Stimulated activated naive CD8-positive, alpha-beta T cell treated with anti-CD3 and anti-CD28 coated beads, Interleukin-15, Interleukin-2, amounts not matched to agents 100 ng/mL and 50 ng/mL, for 24 hours (primary cell): Measurements from ENCODE around the gene WAC.
"Not testable (repeated sequence)": the region's sequence is repeated elsewhere in the genome, so short reads cannot be mapped to it uniquely, and the experiment has no call there.

Source experiments
- H3K27ac Mint-ChIP-seq: one replicate; pipeline ENCODE4 v1.8.0; 2021; ENCODE audit warnings: mild to moderate bottlenecking, mixed read lengths
- H3K27me3 Mint-ChIP-seq: one replicate; pipeline ENCODE4 v1.8.0; 2021; ENCODE audit warnings: mixed read lengths
- H3K36me3 Mint-ChIP-seq: one replicate; pipeline ENCODE4 v1.8.0; 2021; ENCODE audit warnings: low read depth, mixed read lengths
- H3K4me1 Mint-ChIP-seq: one replicate; pipeline ENCODE4 v1.8.0; 2021; ENCODE audit warnings: low read depth, mixed read lengths
- H3K4me3 Mint-ChIP-seq: one replicate; pipeline ENCODE4 v1.8.0; 2021; ENCODE audit warnings: mild to moderate bottlenecking, mixed read lengths
- H3K9me3 Mint-ChIP-seq: one replicate; pipeline ENCODE4 v1.8.0; 2021; ENCODE audit warnings: mixed read lengths

WAC gene

DNA sequence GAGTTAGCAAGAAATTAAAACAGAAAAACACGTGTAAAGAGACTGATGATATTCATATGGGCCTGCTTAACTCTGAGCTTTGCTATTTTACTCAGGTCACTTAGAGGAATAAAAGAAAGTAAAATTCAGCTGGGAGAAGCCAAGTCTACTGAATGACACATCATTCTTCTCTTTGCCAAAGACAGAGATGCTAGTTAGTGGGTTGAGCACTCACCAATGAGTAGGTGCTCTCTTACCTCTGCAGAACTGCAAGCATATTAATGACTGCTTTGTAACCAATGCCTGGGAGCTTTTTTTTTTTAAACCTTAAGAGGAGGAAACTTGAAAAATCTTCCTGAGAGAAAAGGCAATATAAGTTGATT is 99.6 kb downstream of the WAC start:
- peaks cover 30% of the 10 kb centered on the region for H3K27me3 Mint-ChIP-seq
- H3K27ac Mint-ChIP-seq = no peak overlapping the region
- H3K4me1 Mint-ChIP-seq = no peaks in the 10 kb centered on the region
- H3K9me3 Mint-ChIP-seq = no peaks in the 10 kb centered on the region
- H3K4me3 Mint-ChIP-seq = no peak overlapping the region
- H3K36me3 Mint-ChIP-seq = no peaks in the 10 kb centered on the region

- H3K4me1 Mint-ChIP-seq = no peaks in the 10 kb centered on the region
- peaks cover 2% of the 10 kb centered on the region for H3K9me3 Mint-ChIP-seq
- H3K4me3 Mint-ChIP-seq = no peak overlapping the region
- no peaks in the 10 kb centered on the region for H3K36me3 Mint-ChIP-seq
- H3K27me3 Mint-ChIP-seq = peaks cover 30% of the 10 kb centered on the region
- H3K27ac Mint-ChIP-seq = no peak overlapping the region
Observed at GRCh38 chr10:28633750-28634149, 100.8 kb downstream of the WAC start.

DNA sequence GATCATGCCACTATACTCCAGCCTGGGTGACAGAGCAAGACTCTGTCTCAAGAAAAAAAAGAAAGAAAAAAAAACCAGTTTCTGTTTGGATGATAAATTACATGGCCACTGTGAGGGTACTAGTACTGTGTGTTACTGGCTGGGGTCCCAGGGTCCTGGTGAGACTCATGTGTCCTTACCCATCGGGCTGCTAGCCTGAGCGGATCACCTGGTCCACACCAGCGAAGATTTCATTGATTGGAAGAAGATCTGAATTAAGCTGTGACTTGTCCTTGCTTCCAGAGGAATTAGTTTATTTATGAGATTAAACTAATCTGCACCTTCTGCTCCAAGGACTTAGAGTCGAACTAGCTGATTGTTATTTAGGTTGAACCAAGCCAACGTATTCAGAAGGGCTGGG is 104.4 kb downstream of the WAC start:
- H3K27ac Mint-ChIP-seq = no peak overlapping the region
- H3K27me3 Mint-ChIP-seq = peaks cover 19% of the 10 kb centered on the region
- no peaks in the 10 kb centered on the region for H3K36me3 Mint-ChIP-seq
- peaks cover 3% of the 10 kb centered on the region for H3K9me3 Mint-ChIP-seq
- H3K4me1 Mint-ChIP-seq = no peaks in the 10 kb centered on the region
- no peak overlapping the region for H3K4me3 Mint-ChIP-seq

- H3K27me3 Mint-ChIP-seq = peaks cover 17% of the 10 kb centered on the region
- no peak overlapping the region for H3K27ac Mint-ChIP-seq
- peaks cover 3% of the 10 kb centered on the region for H3K9me3 Mint-ChIP-seq
- no peak overlapping the region for H3K4me3 Mint-ChIP-seq
- no peaks in the 10 kb centered on the region for H3K36me3 Mint-ChIP-seq
- no peaks in the 10 kb centered on the region for H3K4me1 Mint-ChIP-seq
Observed at GRCh38 chr10:28638392-28638791, 105.5 kb downstream of the WAC start.

DNA sequence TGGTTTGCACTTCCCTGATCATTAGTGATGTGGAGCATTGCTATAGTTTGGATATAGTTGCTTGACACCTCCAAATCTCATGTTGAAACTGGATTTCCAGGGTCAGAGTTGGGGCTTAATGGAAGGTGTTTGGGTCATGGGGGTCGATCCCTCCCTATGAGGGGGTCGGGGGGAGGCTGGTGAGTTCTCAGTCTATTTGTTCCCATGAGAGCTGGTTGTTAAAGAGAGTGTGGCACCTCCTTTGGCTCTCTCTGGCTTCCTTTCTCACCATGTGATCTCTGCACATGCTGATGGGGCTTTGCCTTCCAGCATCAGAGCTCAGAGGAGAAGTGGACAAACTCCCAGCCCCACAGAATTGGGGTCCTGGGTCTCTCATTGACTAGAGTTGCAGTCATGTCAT is 107.6 kb downstream of the WAC start:
- H3K27me3 Mint-ChIP-seq = peaks cover 4% of the 10 kb centered on the region
- no peaks in the 10 kb centered on the region for H3K4me1 Mint-ChIP-seq
- no peaks in the 10 kb centered on the region for H3K36me3 Mint-ChIP-seq
- peaks cover 3% of the 10 kb centered on the region for H3K9me3 Mint-ChIP-seq
- H3K27ac Mint-ChIP-seq = no peak overlapping the region
- no peak overlapping the region for H3K4me3 Mint-ChIP-seq

DNA sequence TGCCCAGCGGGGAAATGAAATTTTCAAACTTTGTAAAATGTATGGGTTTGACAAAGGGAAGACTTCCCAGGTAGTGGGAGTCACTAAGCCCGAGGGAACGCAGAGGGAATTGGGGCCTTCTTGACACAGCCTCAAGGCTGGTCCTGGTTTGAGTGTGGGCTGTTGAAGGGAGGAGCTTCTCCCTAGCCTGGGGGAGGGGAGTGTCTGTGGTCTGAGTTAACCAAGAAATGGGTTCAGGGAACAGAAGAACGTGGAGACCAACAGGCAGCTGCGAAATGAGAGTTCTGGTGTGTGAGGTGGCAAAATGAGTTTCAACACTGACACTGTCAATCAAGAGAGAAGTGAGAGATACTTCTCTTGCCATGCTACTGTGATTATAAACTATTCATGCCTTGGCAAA is 111.7 kb downstream of the WAC start:
- Mint-ChIP-seq H3K36me3 (no peaks in the 10 kb centered on the region), H3K27ac (no peak overlapping the region), H3K4me1 (no peaks in the 10 kb centered on the region), H3K4me3 (no peak overlapping the region), H3K27me3 (peaks cover 8% of the 10 kb centered on the region), H3K9me3 (no peaks in the 10 kb centered on the region)

DNA sequence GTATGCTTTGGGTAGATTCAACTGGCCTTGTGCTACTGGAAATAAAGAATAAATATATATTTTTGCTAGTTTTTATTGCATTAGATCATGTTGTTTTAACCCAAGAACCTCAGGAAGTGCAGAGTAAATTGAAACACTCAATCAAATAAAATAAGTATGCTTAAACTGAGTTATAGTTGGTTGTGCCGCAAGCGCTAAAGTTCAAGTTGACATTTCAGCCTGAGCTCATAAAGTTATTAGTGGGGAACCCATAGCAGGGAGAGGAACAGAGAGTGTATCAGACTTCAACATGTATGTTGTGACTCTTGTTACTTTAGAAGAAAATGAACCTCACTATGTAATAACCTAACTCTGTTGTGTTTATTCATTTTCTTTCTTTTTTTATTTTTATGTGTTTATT is 119.2 kb downstream of the WAC start:
- Mint-ChIP-seq H3K27me3 (peaks cover 16% of the 10 kb centered on the region), H3K4me1 (no peaks in the 10 kb centered on the region), H3K36me3 (no peaks in the 10 kb centered on the region), H3K9me3 (no peaks in the 10 kb centered on the region), H3K27ac (no peak overlapping the region), H3K4me3 (no peak overlapping the region)

DNA sequence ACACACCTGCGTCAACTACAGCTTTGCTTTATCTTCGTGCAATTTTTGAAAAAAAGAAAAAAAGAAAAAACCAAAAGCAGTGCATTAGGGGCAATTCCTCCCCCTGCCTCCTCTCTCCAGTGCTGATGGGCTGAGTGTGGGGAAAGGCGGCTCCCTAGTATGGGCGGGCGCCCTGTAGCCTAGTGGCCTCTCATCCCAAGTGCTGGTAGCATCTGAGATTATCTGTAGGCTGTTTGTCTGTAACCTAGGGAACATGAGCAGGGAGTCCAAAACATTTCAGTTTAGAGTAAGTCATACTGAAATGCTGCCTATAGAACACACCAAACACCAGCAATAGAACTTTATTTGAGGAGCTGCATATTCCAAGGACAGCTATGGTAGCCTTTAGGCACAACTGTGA is 119.8 kb downstream of the WAC start:
- Mint-ChIP-seq H3K27me3 (peaks cover 18% of the 10 kb centered on the region), H3K36me3 (no peaks in the 10 kb centered on the region), H3K4me3 (no peak overlapping the region), H3K4me1 (no peaks in the 10 kb centered on the region), H3K9me3 (no peaks in the 10 kb centered on the region), H3K27ac (no peak overlapping the region)

- not testable (repeated sequence) for H3K36me3 Mint-ChIP-seq, H3K9me3 Mint-ChIP-seq, H3K4me3 Mint-ChIP-seq, H3K4me1 Mint-ChIP-seq, H3K27ac Mint-ChIP-seq
- H3K27me3 Mint-ChIP-seq = peaks cover 18% of the 10 kb centered on the region
Observed at GRCh38 chr10:28658824-28659223, 125.9 kb downstream of the WAC start.

DNA sequence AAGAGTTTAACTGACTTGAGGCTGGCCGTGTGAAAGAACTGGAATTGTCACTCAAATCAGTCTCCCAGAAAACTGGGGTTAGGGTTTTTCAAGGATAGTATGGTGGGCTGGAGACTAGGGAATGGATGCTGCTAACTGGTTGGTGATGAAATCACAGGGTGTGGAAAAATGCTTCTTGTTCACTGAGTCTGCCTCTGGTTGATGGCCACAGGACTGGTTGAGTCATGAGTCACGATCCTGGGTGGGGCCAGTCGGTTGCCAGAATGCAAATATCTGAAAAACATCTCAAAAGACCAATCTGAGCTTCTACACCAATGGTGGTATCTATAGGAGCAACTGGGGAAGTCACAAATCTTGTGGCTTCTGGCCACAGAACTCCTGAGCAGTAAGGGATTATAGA is 128.1 kb downstream of the WAC start:
- H3K27me3 Mint-ChIP-seq = peaks cover 30% of the 10 kb centered on the region
- H3K4me3 Mint-ChIP-seq = no peak overlapping the region
- H3K9me3 Mint-ChIP-seq = no peaks in the 10 kb centered on the region
- no peak overlapping the region for H3K27ac Mint-ChIP-seq
- no peaks in the 10 kb centered on the region for H3K4me1 Mint-ChIP-seq
- no peaks in the 10 kb centered on the region for H3K36me3 Mint-ChIP-seq

GRCh38 chr10:28663576-28664368 is 130.9 kb downstream of the WAC start:
- Mint-ChIP-seq H3K9me3 (no peaks in the 10 kb centered on the region), H3K4me1 (peaks cover 8% of the 10 kb centered on the region), H3K4me3 (no peak overlapping the region), H3K36me3 (no peaks in the 10 kb centered on the region), H3K27me3 (peaks cover 50% of the 10 kb centered on the region), H3K27ac (no peak overlapping the region)

DNA sequence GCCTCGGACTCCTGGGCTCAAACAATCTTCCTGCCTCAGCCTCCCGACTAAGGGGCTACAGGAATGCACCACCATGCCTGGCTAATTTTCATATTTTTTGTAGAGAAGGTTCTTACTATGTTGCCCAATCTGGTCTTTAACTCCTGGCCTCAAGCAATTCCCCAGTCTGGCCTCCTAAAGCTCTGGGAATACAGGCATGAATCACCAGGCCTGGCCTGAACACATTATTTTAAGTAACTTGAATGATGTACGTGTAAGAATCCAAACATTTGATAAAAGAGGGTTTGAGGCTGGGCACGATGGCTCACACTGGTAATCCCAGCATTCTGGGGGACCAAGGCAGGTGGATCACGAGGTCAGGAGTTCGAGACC is 131.4 kb downstream of the WAC start:
- Mint-ChIP-seq H3K36me3 (no peaks in the 10 kb centered on the region), H3K4me3 (no peak overlapping the region), H3K27ac (no peak overlapping the region), H3K9me3 (no peaks in the 10 kb centered on the region), H3K27me3 (peaks cover 56% of the 10 kb centered on the region), H3K4me1 (peaks cover 13% of the 10 kb centered on the region)

DNA sequence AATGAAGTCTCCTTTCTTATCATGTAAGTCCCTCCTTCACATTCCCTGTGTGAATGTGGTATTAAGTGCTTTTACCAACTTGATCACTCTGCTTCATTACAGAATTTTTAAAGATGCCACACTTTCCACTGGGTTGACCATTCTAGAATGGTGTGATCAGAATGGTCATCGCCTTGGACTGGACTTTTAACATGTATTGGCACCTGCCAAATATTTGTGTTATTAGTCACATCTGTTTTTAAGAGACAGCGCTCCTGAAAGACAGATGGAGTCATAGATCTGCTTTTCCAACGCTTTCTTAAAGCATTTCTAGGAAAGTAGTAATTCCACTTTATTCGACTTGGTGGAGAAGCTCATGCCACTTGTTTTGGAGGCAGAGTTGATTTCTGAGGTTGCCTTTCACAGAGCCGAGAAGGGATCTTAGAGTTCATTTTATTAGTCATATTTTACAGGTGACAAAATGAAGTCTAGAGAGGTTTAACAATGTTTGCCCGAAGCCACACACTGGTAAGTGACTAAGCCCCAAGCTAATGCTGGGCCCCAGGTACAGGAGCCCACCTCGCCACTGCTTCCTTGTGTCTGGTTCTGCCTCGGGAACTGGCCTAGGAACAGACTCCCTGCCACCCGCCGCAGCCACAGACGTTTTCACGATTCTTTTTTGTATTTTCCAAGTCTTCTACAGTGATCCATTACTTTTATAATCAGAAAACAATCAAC is 134.0 kb downstream of the WAC start:
- H3K4me3 Mint-ChIP-seq = no peak overlapping the region
- H3K27ac Mint-ChIP-seq = no peak overlapping the region
- no peaks in the 10 kb centered on the region for H3K9me3 Mint-ChIP-seq
- no peaks in the 10 kb centered on the region for H3K36me3 Mint-ChIP-seq
- peaks cover 14% of the 10 kb centered on the region for H3K4me1 Mint-ChIP-seq
- peaks cover 72% of the 10 kb centered on the region for H3K27me3 Mint-ChIP-seq

GRCh38 chr10:28668363-28669226 is 135.7 kb downstream of the WAC start:
- H3K27ac Mint-ChIP-seq = no peak overlapping the region
- no peaks in the 10 kb centered on the region for H3K9me3 Mint-ChIP-seq
- H3K4me3 Mint-ChIP-seq = peak overlapping the region; percentile 81
- H3K27me3 Mint-ChIP-seq = peaks cover 74% of the 10 kb centered on the region
- H3K36me3 Mint-ChIP-seq = no peaks in the 10 kb centered on the region
- H3K4me1 Mint-ChIP-seq = peaks cover 14% of the 10 kb centered on the region
